HG03064 (cell line): Measurements from ENCODE around the gene SCP2.

Experiments
- ATAC-seq: cut with Tn5 transposase; IDR thresholded peaks from one replicate; pipeline ENCODE4 v1.9.1; 2021; ENCODE audit warnings: low read depth; ENCODE audit not compliant: unreplicated experiment

Gene SCP2

GRCh38 chr1:52927212-52928014 lies at the start of gene SCP2:
Gene SCP2 (plus strand): TSS chr1:52927276. CDS start chr1:52927397, 121 bp downstream.
- ATAC-seq = peak; percentile 53

- ATAC-seq = no peak
Observed at GRCh38 chr1:52877554-52877953, 49.5 kb upstream of the SCP2 start.

- no peak for ATAC-seq
Observed at GRCh38 chr1:52880206-52880605, 46.9 kb upstream of the SCP2 start.

- no peak for ATAC-seq
Observed at GRCh38 chr1:52887483-52887882, 39.6 kb upstream of the SCP2 start.

- no peak for ATAC-seq
Observed at GRCh38 chr1:52892424-52893215, 34.5 kb upstream of the SCP2 start.

- ATAC-seq = no peak
Observed at GRCh38 chr1:52899445-52899894, 27.6 kb upstream of the SCP2 start.

GRCh38 chr1:52900402-52900801 lies 26.7 kb upstream of the SCP2 start:
- no peak for ATAC-seq

- no peak for ATAC-seq
Observed at GRCh38 chr1:52901384-52901783, 25.7 kb upstream of the SCP2 start.

- ATAC-seq = no peak
Observed at GRCh38 chr1:52904208-52904926, 22.7 kb upstream of the SCP2 start.

GRCh38 chr1:52904927-52905698 lies 22.0 kb upstream of the SCP2 start:
- no peak for ATAC-seq

GRCh38 chr1:52906135-52906603 lies 20.9 kb upstream of the SCP2 start:
- no peak for ATAC-seq

- ATAC-seq = no peak
Observed at GRCh38 chr1:52907068-52907811, 19.8 kb upstream of the SCP2 start.

GRCh38 chr1:52907812-52908153 lies 19.3 kb upstream of the SCP2 start:
- ATAC-seq = no peak

- no peak for ATAC-seq
Observed at GRCh38 chr1:52911541-52911940, 15.5 kb upstream of the SCP2 start.

- ATAC-seq = no peak
Observed at GRCh38 chr1:52913014-52913413, 14.1 kb upstream of the SCP2 start.

- no peak for ATAC-seq
Observed at GRCh38 chr1:52913537-52913936, 13.5 kb upstream of the SCP2 start.

- no peak for ATAC-seq
Observed at GRCh38 chr1:52914463-52914862, 12.6 kb upstream of the SCP2 start.

GRCh38 chr1:52915211-52915854 lies 11.7 kb upstream of the SCP2 start:
- ATAC-seq = no peak

GRCh38 chr1:52915855-52916220 lies 11.2 kb upstream of the SCP2 start:
- no peak for ATAC-seq
